Stimulated activated CD8-positive, alpha-beta memory T cell treated with anti-CD3 and anti-CD28 coated beads, Interleukin-7, amount 100 ng/mL, for 4 hours (primary cell): ENCODE measurements around the gene MAEA.
"Not testable (repeated sequence)": the region's sequence is repeated elsewhere in the genome, so short reads cannot be mapped to it uniquely, and the experiment has no call there.

Source experiments
- DNase-seq, 2 donors: peaks; one replicate each; pipeline ENCODE4 v3.0.0-alpha.2; 2020; ENCODE audit warnings: low read depth in 2 of 2

Gene MAEA

DNA sequence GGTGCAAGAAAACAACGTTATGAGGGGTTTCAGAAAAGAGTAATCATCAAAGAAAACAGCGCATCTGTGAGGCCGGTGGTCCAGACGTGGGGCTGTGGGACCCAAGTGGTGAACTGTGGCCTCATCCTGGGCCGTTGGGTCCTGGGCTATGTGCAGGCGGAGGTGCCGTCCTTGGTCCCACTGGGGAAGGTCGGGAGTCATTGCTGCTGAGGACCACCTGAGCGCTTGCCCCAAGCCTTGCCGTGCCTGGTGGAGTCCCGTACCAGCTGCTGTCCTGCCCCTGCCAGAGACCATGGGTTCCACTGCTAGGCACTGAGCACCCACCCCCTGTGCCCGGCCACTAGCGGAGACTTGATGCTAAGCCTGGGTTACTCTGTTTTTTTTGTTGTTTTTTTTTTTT, 31.8 kb downstream of the MAEA start:
- DNase-seq = no peak

DNA sequence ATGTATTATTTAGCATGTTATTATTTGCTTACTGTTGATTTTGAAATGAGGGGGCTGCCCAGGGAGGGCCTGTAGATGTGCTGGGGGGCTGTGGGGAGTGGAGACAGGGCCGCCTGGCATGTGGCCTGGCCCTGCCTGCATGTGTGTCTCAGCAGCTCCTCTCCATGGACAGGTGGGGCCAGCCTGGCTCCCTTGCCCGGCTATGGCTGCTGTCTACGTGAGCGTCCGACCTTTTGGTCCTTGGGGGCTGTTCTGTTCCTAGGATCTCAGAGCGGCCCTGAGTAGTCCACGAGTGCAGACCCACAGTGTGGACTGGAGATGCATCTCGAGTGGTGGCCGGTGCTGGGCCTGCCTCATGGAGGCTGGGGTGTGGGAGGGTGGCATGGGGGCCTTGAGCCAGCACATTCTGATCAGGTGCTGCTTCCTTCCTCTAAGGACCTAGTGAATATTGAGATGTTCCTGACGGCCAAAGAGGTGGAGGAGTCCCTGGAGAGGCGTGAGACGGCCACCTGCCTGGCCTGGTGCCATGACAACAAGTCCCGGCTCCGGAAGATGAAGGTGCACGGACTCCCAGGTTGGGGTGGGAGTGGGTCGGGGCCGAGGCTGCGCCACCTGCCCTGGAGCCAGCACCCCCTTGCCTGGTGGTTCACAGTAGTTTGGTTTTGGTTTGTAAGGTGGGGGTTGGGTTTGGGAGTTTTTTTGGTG, 32.4 kb downstream of the MAEA start:
- no peak for DNase-seq

DNA sequence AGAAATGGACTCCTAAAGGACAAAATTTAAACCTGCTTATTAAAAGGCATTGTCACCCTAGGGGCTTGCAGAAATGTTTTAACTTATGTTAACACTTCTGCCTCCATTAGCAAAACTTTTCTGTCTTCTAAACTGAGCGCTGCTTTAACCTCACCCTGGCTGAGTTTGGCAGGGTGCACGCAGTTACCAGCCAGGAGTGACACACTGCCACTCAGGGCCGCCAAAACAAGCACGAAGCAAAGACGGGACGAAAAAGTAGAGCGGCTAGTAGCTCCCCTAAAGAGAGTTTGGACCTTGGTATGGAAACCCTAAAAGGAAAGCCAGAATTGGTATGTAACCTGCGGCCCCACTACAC, 33.6 kb downstream of the MAEA start:
- no peak for DNase-seq

DNA sequence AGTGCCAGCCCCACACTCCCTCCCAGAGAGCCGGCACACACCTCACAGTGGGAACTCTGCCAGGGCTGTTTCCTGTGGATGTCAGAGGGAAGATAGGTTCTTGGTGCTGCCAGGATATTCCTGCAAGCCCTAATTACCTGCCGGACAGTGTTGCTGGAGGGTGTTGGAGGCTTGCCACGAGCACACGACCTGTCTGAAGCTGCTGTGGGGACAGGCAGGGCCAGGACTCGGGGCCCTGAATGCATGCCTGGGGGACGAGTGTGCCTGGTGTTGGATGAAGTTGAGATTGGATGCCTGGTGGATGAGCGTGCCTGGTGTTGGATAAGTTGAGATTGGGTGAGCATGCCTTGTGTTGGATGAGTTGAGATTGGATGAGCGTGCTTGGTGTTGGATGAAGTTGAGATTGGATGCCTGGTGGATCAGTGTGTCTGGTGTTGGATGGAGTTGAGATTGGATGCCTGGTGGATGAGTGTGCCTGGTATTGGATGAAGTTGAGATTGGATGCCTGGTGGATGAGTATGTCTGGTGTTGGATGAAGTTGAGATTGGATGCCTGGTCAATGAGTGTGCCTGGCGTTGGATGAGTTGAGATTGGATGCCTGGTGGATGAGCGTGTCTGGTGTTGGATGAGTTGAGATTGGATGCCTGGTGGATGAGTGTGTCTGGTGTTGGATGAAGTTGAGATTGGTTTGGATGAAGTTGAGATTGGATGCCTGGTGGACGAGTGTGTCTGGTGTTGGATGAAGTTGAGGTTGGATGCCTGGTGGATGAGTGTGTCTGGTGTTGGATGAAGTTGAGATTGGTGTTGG, 34.1 kb downstream of the MAEA start:
- DNase-seq = no peak

DNA sequence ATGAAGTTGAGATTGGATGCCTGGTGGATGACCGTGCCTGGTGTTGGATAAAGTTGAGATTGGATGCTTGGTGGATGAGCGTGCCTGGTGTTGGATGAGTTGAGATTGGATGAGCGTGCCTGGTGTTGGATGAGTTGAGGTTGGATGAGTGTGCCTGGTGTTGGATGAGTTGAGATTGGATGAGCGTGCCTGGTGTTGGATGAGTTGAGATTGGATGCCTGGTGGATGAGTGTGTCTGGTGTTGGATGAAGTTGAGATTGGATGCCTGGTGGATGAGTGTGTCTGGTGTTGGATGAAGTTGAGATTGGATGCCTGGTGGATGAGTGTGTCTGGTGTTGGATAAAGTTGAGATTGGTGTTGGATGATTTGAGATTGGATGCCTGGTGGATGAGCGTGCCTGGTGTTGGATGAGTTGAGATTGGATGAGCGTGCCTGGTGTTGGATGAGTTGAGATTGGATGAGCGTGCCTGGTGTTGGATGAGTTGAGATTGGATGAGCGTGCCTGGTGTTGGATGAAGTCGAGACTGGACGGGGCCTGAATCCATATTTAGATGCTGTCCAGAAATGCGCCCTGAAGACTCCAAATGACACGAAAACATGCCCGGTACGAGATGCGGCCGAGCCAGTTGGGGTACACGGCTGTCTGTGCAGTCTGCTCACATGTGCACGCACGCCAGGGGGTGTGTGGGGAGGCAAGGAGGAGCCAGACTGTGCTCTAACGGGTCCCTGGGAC, 34.9 kb downstream of the MAEA start:
- not testable (repeated sequence) for DNase-seq

DNA sequence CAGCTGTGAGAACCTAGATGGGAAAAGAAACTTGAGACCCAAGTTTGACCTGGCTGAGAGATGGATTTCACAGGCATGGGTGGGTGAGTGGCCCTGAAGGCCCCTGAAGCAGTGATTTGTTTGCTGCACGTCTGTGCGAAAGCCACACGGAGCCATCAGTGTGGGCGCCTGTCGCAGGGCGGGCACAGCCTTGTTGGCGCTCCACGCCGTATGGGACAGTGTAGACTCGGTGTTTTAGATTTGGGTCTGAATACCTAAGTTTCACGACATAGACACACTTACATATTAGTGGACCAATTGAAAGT, 35.4 kb downstream of the MAEA start:
- no peak for DNase-seq

DNA sequence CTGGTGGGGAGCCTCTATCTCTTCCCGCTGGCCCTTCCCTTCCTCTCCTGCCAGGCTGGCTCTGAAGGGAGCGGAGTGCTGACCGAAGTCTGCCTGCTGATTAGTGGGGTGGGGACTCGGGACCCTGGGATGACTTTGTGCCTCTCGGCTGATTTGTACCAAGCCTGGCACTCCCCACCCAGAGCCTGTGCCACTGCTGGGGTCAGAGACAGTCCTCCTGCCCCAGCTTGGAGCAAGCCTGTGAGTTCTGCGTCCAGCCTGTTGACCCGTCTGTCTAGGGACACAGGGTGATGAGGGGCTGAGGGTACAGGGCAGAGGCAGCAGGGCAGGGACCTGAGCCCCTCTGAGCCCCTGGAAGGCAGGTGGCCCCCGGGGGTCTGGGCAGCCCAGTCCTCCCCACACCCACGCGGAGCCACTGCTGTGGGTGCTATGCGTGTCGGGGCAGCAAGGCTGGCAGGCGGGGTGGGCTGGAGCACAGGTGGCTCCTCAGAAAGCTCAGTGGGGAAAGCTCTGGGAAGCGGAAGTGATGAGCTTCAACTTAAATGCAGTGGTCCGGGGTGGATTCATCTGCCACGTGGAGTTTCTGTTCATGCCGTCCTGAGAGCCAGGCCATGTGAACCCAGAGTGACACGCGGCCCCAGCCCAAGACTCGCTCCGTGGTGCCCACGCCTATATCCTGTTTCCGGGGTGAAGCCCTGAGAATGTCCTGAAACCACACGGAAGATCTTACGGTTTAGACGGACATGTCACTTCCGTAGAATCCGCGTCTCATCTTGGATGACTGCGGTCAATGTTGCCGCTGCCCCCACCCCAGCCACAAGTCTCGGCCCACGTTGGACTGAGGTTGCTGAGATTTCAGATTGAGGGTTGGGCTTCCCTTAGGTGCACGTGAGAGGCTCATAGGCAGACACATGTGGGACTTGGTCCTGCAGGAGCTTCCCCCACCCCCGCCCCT, 36.3 kb downstream of the MAEA start:
- no peak for DNase-seq

DNA sequence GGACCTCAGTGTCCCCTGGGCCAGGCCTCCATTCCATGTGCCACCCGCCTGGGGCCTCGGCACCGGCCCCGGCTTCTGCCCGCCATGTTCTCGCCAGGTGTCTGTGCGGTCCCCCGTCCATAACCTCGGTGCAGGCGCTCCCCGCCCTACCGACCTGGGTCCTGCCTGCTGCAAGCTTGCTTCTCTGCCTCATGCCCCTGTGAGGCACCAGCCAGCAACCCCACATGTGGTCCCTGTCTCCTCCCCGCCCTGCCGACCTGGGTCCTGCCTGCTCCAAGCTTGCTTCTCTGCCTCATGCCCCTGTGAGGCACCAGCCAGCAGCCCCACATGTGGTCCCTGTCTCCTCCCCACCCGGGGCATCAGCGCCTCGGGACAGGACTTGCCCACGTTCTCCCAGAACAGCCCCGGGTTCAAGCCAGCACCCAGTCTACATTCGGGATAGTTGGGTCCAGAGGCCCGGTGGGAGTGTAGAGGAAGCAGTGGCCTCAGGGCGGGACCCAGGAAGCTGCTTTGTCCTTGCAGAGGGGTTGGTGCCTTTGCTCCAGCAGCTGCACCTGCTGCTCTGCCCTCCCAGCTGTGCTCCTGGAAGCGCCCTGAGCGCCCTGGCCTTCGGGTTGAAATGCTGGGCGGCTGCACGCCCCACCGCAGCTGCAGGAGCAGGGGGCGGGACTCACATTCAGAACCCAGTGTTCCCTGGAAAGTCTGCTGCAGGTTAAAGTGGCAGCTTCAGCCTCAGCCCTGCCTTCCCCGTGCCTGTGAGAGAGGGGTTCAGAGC, 37.2 kb downstream of the MAEA start:
- DNase-seq = no peak

DNA sequence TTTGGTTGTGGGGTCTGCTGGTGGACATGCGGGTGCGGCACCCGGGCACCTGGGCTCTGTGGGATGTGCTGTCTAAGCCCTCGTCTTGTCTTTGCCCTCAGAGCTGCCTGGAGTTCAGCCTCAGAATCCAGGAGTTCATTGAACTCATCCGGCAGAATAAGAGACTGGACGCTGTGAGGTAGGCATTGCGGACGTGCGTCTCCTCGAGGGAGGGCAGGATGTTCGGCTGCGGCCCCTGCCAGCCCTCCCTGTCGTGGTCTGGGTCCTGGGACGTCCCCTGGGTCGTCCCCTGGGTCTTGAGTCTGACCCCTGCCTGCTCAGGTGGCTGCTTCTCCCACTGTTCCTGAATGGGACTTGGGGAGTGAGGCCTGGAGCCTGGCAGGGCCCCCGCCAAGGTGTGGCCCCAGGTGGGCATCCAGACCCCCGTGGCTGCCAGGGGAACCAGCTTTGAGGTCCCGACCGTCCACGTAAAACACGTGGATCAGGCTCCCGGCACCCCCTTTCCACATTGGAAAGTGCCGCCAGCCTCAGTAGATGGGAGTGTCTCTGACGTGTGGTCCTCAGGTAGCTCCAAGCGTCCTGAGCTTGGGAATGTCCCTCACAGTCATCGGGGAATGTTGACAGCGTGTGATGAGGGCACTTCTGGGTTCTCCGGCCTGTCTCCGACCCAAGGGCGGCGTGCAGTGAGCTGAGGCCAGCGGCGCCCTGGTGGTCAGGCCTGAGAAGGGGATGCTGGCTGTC, 38.0 kb downstream of the MAEA start:
- DNase-seq = no peak

DNA sequence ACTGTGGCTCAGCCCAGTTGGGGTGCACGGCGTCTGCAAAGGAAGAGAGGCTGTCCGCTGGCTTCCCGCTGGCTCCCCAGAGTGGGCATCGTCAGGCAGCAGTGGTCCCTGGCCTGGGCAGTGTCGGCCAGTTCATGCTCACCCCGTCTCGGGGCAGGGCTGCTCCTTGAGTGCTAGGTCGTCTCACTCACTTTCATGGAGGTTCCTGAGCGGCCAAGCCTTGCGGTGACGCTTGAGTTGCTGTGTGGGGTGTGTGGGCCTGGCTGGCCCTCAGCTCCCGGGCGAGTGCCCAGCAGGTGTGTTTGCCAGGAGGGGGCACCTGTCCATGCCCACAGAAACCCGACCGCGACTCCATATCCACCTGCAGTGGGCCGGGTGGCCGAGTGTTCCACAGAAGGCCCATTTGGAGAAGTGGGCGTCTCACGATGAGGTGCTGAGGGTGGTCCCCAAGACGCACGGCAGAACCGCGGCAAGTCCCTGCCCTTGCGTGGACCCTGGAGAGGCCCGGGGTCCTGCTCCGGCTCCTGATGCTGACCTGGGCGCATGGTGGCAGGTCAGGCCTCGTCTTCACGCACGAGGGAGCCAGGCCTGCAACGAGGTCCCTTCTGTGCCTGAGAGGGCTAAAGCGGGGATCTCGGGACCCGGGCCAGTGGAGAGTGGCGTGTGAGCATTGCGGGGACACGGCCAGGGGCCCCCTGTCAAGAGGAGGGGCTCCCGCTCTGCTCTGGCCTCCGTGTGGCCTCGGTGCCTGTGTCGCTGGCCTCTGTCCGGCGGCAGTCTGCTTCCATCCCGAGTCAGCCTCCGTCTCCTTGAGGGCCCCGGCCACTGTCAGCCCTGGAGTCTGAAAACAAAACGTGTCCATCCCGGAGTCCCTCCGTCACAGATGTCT, 38.8 kb downstream of the MAEA start:
- DNase-seq = no peak

DNA sequence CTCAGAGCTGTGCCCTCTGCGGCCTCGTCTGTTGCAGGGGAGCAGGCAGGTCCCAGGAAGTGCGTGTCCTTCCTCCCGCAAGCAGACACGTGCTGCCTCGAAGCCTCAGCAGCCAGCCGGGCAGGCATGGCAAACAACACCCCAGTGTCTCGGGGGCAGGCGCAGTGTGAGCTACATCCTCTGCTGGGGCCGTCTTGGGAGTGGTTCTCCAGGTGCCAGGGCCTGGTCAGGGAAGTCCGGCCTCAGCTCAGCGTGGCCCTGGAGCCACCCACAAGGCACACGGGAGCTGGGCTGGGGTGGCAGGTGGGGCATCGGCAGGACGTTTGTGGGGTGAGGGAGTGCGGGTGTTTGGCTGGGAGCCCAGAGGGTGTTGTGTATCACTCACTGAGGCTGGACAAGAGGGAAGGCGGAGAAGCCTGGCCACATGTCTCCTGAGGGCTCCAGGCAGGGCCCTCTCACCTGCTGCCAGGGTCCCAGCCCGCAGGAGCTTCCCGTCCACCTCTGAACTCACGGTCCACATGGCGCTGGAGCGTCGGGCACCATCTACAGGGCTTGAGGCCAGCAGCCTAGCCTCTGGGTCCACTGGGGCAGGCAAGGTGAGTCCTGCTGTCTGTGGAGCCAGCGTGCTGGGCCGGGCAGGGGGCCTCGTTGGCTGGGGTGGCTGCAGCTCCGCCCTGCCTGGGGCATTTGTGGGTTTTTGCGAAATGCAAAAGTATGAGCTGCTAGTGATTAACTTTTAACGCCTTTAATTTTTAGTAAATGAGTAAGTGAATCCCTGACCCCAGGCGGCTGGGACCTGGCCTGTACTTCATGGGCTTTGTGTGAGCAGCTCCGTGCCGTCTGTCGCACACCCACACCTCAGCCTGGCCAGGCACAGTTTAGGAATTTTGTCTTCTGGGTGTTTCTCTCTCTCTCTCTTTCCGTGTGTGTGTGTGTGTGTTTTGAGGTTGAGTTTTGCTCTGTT, 40.0 kb downstream of the MAEA start:
- DNase-seq = no peak

DNA sequence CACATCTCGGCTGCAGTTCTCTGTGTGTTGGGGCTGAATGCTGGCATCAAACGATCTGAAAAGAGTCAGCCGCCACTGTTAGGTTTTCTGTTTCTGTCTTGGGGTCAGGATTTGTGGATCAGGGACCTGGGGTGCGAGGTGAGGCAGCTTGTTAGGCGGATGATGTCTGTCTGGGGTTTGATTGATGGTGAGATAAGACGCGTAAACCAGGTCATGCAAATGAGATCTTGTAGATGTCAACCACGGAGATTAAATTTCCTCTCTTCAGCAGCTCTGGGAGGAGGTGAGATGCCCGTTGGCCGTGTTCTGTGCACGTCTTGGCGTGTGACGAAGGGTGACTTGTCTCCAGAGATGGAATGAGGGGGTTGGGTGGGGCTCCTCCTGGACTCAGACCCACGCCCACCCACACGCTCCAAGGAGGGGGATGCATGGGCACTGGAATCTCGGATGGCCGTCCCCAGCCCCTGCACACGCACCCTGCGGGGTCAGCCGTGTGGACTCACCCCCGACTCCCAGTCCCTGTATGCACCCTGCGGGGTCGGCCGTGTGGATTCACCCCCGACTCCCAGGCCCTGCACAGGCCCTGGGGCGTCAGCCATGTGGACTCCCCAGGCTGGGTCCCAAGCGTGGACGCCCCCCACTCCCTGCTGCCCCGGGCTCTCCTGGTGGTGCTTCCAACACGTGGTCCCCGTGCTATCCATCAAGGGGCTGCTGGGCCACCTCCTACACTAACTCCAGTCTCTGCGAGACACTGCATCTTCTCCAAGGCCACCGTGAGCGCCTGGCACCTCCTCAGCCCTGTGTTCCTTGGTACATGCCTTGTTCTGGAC, 41.3 kb downstream of the MAEA start:
- DNase-seq = peak; percentile 42 to 53

DNA sequence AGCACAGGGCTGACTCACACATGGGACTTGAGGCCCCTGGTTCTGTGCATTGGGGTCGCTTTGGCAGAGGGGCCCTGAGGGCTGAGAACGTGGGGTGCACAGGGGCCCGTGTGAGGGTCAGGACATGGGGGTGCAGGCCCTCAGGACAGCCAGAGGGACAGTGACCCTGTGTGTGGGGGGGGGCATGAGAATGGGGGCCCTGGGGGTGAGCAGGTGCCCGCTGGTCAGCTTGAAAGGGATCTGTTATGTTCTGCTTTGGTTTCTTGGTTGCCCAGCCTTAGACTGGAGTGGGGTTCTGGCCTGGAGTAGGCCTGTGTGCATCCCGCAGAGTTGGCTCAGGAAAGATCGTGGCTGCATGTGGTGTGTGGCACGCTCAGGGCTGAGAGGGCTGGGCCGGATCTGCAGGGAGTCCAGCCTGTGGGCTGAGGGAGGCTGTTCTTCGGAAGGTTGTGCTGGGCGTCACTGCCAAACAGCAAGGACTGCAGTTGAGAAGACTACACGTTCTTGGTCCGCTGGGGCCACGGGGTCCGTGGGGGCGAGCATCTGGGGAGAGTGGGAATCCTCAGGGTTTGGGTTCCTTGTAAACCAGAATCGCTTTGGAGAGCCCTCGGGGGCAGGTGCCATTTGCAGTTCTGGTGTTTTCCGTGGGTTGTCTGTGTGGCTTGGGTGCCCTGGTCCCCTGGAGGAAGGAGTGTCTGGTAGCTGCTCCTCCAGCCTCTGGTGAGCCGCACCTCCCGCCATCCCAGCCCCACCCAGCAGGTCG, 42.1 kb downstream of the MAEA start:
- DNase-seq = no peak

DNA sequence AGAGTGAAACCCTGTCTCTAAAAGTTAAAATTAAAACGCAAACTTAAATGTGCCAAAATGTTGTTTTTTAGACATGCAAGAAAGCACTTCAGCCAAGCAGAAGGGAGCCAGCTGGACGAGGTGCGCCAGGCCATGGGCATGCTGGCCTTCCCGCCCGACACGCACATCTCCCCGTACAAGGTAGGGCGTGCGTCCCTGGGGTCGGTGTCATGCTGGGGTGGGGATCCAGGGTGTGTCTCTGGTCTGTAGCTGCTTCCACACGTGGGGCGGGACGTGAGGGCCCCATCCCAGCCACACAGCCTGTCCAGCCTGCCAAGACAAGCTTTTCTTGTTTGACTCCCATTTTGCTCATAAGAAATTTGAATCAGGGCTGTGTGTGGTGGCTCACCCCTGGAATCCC, 43.0 kb downstream of the MAEA start:
- no peak for DNase-seq

DNA sequence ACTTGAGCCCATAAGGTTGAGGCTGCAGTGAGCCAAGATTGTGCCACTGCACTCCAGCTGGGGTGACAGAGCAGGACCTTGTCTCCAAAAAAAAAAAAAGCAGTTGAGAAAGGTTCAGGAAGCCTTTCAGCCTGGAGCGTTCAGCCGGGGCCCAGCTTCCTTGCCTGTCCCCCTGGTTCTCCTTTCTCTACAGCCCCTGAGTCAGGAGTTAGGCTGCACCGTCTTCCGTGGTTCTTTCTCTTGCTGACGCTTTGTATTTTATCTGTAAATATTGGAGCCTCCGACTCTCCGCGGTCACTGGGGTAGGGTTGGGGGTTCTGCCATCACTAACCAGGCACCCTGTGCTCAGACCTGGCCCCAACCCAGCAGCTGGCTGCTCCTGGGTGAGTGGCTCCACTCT, 43.6 kb downstream of the MAEA start:
- DNase-seq = no peak

DNA sequence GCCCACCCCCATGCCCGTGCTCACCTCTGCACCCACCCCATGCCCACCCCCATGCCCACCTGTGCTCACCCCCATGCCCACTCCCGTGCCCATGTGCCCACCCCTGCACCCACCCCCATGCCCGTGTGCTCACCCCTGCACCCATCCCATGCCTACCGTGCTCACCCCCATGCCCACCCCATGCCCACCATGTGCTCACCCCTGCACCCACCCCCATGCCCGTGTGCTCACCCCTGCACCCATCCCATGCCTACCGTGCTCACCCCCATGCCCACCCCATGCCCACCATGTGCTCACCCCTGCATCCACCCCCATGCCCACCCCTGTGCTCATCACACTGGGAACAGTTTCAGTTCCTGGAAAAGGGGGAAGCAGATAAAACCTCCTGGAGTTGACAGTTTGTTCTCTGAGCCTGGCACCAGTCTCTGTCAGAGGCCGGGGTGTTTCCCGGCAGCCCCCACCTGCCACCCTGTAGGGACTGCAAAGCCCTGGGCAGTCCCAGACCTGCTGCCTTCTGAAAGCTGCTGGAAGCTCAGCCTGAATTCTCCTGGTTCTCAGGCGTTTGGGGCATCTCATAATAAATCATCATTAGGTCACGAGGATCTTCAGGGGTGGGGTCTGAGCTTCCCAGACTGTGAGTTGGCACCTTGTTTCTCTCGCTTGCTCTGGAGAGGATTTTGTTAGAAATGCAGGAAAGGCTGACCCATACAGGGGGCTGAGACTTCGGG, 44.3 kb downstream of the MAEA start:
- DNase-seq = not testable (repeated sequence)
